ENCODE data around the gene PKHD1. TPM values are rescaled to one million over a fixed set of nuclear protein-coding genes. Genes with fewer than 3 reads are reported as not detected.

PKHD1 gene
- total RNA-seq, 1 donor: not detected

- DNase-seq (ENCODE audit: low read depth): no peak
- no peak for TF ChIP-seq CTCF (IDR thresholded peaks at IDR 0.05; ENCODE audit: insufficient read depth, low read length)
- no peak overlapping the region for H3K4me3 ChIP-seq (ENCODE audit: low read depth, low read length)
These were observed 172.3 kb downstream of the PKHD1 start for GRCh38 chr6:51915098-51915497.

GRCh38 chr6:51913265-51913664 is 174.1 kb downstream of the PKHD1 start:
- no peak for TF ChIP-seq CTCF (IDR thresholded peaks at IDR 0.05; ENCODE audit: insufficient read depth, low read length)
- no peak for DNase-seq (ENCODE audit: low read depth)
- no peak overlapping the region for H3K4me3 ChIP-seq (ENCODE audit: low read depth, low read length)

GRCh38 chr6:51910851-51911250 is 176.6 kb downstream of the PKHD1 start:
- DNase-seq (ENCODE audit: low read depth): no peak
- TF ChIP-seq CTCF (IDR thresholded peaks at IDR 0.05; ENCODE audit: insufficient read depth, low read length): no peak
- H3K4me3 ChIP-seq (ENCODE audit: low read depth, low read length): no peak overlapping the region

- no peak for DNase-seq (ENCODE audit: low read depth)
- no peak for TF ChIP-seq CTCF (IDR thresholded peaks at IDR 0.05; ENCODE audit: insufficient read depth, low read length)
- no peak overlapping the region for H3K4me3 ChIP-seq (ENCODE audit: low read depth, low read length)
These were observed 179.2 kb downstream of the PKHD1 start for GRCh38 chr6:51908243-51908642.

GRCh38 chr6:51901766-51902764 is 185.3 kb downstream of the PKHD1 start:
- TF ChIP-seq CTCF (IDR thresholded peaks at IDR 0.05; ENCODE audit: insufficient read depth, low read length): no peak
- DNase-seq (ENCODE audit: low read depth): no peak
- H3K4me3 ChIP-seq (ENCODE audit: low read depth, low read length): no peak overlapping the region

GRCh38 chr6:51893366-51893765 is 194.0 kb downstream of the PKHD1 start:
- no peak overlapping the region for H3K4me3 ChIP-seq (ENCODE audit: low read depth, low read length)
- no peak for TF ChIP-seq CTCF (IDR thresholded peaks at IDR 0.05; ENCODE audit: insufficient read depth, low read length)
- DNase-seq (ENCODE audit: low read depth): no peak

Data from fibroblast of the aortic adventitia (primary cell).